ENCODE data around the gene PTPRO. TPM values are rescaled to one million over a fixed set of nuclear protein-coding genes. Genes with fewer than 3 reads are reported as not detected.

PTPRO gene
- total RNA-seq, 4 donors from 2014 or later: 0.19 to 0.94 (median 0.70) TPM

DNA sequence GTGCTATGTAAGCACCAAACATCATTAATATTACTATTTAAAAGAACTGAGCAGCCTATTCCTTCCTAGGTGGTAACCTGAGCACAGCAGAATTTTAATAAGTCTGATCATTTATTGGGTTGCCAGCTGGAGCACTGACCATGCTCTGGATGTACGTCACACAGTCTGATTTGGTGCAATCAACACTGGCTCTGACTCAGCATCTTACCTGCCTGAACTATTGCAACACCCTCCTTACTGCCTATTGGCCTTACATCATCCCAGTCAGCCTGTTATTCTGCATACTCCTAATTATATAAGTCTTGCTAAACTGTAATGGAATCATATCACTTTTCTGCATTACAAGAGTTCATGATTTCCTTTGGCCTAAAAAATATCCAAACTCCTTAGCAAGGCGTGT is 149.7 kb downstream of the PTPRO start:
- H3K4me3 ChIP-seq: no peak overlapping the region
- H3K27me3 ChIP-seq: no peaks in the 10 kb centered on the region
- no peak for TF ChIP-seq POLR2A (IDR thresholded peaks at IDR 0.05)
- TF ChIP-seq, protein P1, sequence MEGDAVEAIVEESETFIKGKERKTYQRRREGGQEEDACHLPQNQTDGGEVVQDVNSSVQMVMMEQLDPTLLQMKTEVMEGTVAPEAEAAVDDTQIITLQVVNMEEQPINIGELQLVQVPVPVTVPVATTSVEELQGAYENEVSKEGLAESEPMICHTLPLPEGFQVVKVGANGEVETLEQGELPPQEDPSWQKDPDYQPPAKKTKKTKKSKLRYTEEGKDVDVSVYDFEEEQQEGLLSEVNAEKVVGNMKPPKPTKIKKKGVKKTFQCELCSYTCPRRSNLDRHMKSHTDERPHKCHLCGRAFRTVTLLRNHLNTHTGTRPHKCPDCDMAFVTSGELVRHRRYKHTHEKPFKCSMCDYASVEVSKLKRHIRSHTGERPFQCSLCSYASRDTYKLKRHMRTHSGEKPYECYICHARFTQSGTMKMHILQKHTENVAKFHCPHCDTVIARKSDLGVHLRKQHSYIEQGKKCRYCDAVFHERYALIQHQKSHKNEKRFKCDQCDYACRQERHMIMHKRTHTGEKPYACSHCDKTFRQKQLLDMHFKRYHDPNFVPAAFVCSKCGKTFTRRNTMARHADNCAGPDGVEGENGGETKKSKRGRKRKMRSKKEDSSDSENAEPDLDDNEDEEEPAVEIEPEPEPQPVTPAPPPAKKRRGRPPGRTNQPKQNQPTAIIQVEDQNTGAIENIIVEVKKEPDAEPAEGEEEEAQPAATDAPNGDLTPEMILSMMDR (IDR thresholded peaks at IDR 0.05 in 4 of 5, conservative IDR thresholded peaks at IDR 0.05 in 1 of 5): no peak
- ATAC-seq (no peak), DNase-seq (no peak)
- in situ Hi-C loops (cut with MboI; ENCODE audit: low sequenced_read_pairs in 4 of 4): no loop called here
- H3K36me3 ChIP-seq: no peaks in the 10 kb centered on the region
- H3K9me3 ChIP-seq: no peaks in the 10 kb centered on the region
- intact Hi-C loops (cut with DNase I; ENCODE audit: low total_unique reads): no loop called here
- no peaks in the 10 kb centered on the region for H3K4me1 ChIP-seq
- no peak overlapping the region for H3K27ac ChIP-seq

DNA sequence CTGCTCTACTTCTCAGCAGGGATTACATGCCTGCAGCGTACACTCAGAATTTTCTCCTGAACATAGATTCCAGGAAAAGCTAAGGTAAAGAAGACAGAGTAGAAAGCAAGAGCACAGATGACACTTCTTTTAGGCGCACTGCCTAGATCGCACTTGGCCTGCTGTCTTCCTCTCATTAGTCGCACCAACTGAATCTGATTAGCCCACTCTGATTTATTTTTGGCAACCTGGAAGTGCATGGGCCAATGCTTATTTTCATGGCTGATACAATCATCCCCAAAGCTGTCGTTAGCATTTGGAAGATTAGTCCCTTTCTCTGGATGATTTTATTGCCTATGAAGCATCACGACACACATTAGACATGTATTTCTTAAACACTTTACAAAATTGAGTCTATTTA is 152.5 kb downstream of the PTPRO start:
- no peaks in the 10 kb centered on the region for H3K27me3 ChIP-seq
- H3K27ac ChIP-seq: no peak overlapping the region
- H3K36me3 ChIP-seq: no peaks in the 10 kb centered on the region
- no peaks in the 10 kb centered on the region for H3K9me3 ChIP-seq
- no peak for DNase-seq
- no peaks in the 10 kb centered on the region for H3K4me1 ChIP-seq
- no peak overlapping the region for H3K4me3 ChIP-seq
- in situ Hi-C loops (cut with MboI; ENCODE audit: low sequenced_read_pairs in 4 of 4): no loop called here
- TF ChIP-seq POLR2A (IDR thresholded peaks at IDR 0.05): no peak
- TF ChIP-seq, protein P1 (IDR thresholded peaks at IDR 0.05 in 4 of 5, conservative IDR thresholded peaks at IDR 0.05 in 1 of 5): no peak
- no peak for ATAC-seq
- intact Hi-C loops (cut with DNase I; ENCODE audit: low total_unique reads): no loop called here

DNA sequence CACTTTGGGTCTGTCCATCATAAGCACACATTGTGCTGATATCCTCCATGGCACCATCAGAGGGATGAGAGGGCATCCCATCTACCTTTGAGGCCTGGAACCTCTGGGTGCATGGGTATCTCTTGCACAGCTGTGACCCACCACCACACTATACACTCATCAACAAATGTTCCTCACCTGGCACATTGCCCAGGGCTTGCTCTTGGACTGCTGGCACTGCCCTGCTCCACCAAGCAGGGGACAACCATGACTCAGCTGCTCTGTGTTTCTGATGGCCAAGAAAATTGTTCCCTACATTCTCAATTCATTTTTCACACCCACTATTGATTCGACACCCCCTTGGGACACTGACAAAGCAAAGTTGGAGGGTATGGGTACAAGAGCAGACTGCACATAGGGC is 155.5 kb downstream of the PTPRO start:
- in situ Hi-C loops (cut with MboI; ENCODE audit: low sequenced_read_pairs in 4 of 4) (no loop called here), intact Hi-C loops (cut with DNase I; ENCODE audit: low total_unique reads) (no loop called here)
- TF ChIP-seq POLR2A (IDR thresholded peaks at IDR 0.05): no peak
- TF ChIP-seq, protein P1 (IDR thresholded peaks at IDR 0.05 in 4 of 5, conservative IDR thresholded peaks at IDR 0.05 in 1 of 5): no peak
- no peaks in the 10 kb centered on the region for H3K9me3 ChIP-seq
- no peak overlapping the region for H3K27ac ChIP-seq
- H3K4me3 ChIP-seq: no peak overlapping the region
- no peaks in the 10 kb centered on the region for H3K4me1 ChIP-seq
- no peak for DNase-seq
- ATAC-seq: no peak
- no peaks in the 10 kb centered on the region for H3K36me3 ChIP-seq
- H3K27me3 ChIP-seq: no peaks in the 10 kb centered on the region

DNA sequence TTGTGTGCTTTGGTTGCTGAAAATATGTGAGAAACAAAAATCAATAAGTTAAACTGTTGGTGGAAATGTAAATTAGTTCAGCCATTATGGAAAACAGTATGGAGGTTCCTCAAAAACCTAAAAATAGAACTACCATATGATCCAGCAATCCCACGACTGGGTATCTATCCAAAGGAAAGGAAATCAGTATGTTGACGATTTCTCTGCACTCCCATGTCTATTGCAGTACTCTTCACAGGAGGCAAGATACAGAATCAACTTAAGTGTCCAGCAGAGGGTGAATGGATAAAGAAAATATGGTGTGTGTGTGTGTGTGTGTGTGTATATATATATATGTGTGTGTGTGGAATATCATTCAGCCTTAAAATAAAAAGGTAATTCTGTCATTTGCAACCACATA is 159.5 kb downstream of the PTPRO start:
- no peak overlapping the region for H3K27ac ChIP-seq
- TF ChIP-seq, protein P1 (IDR thresholded peaks at IDR 0.05 in 4 of 5, conservative IDR thresholded peaks at IDR 0.05 in 1 of 5): no peak
- TF ChIP-seq POLR2A (IDR thresholded peaks at IDR 0.05): no peak
- in situ Hi-C loops (cut with MboI; ENCODE audit: low sequenced_read_pairs in 4 of 4) (no loop called here), intact Hi-C loops (cut with DNase I; ENCODE audit: low total_unique reads) (no loop called here)
- DNase-seq (no peak), ATAC-seq (no peak)
- no peak overlapping the region for H3K4me3 ChIP-seq
- H3K4me1 ChIP-seq: no peaks in the 10 kb centered on the region
- no peaks in the 10 kb centered on the region for H3K9me3 ChIP-seq
- H3K27me3 ChIP-seq: no peaks in the 10 kb centered on the region
- H3K36me3 ChIP-seq: no peaks in the 10 kb centered on the region

DNA sequence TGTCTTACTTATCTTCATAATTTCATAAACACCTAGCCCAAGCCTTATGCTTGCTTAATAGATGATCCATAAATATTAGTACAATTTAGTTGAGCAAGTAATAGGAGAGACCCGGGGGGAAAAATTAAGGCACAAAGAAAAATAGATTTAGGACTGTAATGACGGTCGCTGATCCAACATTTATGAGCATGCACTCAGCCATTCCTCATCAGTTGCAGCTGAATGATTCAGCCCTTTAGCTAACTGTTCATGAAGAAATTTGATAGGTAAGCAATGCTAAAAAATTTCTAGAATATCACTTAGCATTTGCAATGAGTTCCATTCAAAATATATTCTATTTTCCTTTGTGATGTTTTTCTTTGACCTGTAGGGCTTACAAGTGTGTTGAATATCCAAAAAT is 163.2 kb downstream of the PTPRO start:
- TF ChIP-seq, protein P1 (IDR thresholded peaks at IDR 0.05 in 4 of 5, conservative IDR thresholded peaks at IDR 0.05 in 1 of 5): no peak
- no peak for TF ChIP-seq POLR2A (IDR thresholded peaks at IDR 0.05)
- H3K27ac ChIP-seq: no peak overlapping the region
- in situ Hi-C loops (cut with MboI; ENCODE audit: low sequenced_read_pairs in 4 of 4) (no loop called here), intact Hi-C loops (cut with DNase I; ENCODE audit: low total_unique reads) (no loop called here)
- H3K27me3 ChIP-seq: no peaks in the 10 kb centered on the region
- no peak overlapping the region for H3K4me3 ChIP-seq
- H3K9me3 ChIP-seq: no peaks in the 10 kb centered on the region
- H3K36me3 ChIP-seq: no peaks in the 10 kb centered on the region
- ATAC-seq (no peak), DNase-seq (no peak)
- no peaks in the 10 kb centered on the region for H3K4me1 ChIP-seq

All from gastrocnemius medialis (tissue), 4 donors.